AG04450 (cell line): ENCODE measurements around the gene OR8A1. TPM values are rescaled to one million over a fixed set of nuclear protein-coding genes. Genes with fewer than 3 reads are reported as not detected.

Source experiments
- CTCF ChIA-PET: fragments of 300-600, 350-600 bp; formaldehyde crosslinking; extraction: SDS; loops from one replicate; lab custom pipeline; 2022; ENCODE audit warnings: antibody characterized with exemption, inconsistent platforms; lab: Charles Lee
- POLR2A ChIA-PET: fragments of 350-600 bp; formaldehyde crosslinking; extraction: SDS; loops from one replicate; lab custom pipeline; 2021; ENCODE audit warnings: antibody characterized with exemption, inconsistent platforms; lab: Yijun Ruan, JAX
- DNase-seq: peaks from one replicate; pipeline ENCODE4 v3.0.0-alpha.2; 2011; ENCODE audit warnings: low read depth, low spot score
- H3K27ac ChIP-seq: one replicate; pipeline ENCODE4 v1.5.1; 2012; ENCODE audit warnings: low read depth, low read length, control low read depth
- H3K27me3 ChIP-seq: one replicate; pipeline ENCODE4 v1.6.0; 2012; ENCODE audit warnings: low read length; ENCODE audit not compliant: control insufficient read depth, insufficient read depth
- H3K4me3 ChIP-seq: 2 replicates; pipeline ENCODE4 v1.5.1; 2011; ENCODE audit warnings: mild to moderate bottlenecking, low read depth, low read length, control low read depth
- H3K9me3 ChIP-seq: 2 replicates; pipeline ENCODE4 v1.5.1; 2012; ENCODE audit warnings: low read length; ENCODE audit not compliant: control insufficient read depth, insufficient read depth
- CTCF ChIP-seq: IDR thresholded peaks from 2 replicates; pipeline ENCODE4 v1.5.1; 2011; ENCODE audit warnings: low read depth, low read length, control low read depth, inconsistent platforms
- polyA plus RNA-seq: library from polyadenylated mRNA; depleted of rRNA; stranded (reverse); fragments of >200 nt; gene quantifications from 2 replicates; pipeline ENCODE4 v1.2.3, GENCODE V29; 2011

OR8A1 gene
- polyA plus RNA-seq, 1 experiment: not detected

DNA sequence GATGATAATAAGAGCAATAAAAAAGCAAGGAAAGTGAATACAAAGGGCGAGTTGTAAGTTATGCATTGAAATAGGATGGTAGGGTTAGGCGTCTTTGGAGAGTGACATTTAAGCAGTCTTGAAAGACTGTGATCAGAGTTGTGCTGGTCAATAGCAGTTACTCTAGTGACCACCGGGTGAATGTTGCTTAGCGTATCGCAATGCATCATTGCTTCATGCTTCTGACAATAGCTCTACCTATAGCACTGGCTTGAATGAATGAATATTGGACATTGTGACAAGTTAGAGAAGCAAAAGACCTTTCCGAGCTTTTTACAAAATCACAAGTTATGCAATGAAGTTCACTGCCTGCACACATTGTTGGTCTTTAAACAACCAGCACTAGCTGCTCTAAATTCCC is 18.6 kb upstream of the OR8A1 start:
- POLR2A ChIA-PET: no interaction called here
- no peak for DNase-seq
- TF ChIP-seq CTCF: no peak
- Histone ChIP-seq H3K4me3 (no peak overlapping the region), H3K27me3 (no peaks in the 10 kb centered on the region), H3K27ac (no peak overlapping the region), H3K9me3 (no peaks in the 10 kb centered on the region)
- CTCF ChIA-PET: interaction anchor here (1.2 kb wide), 1 partner anchor 149 kb away, joined by 5 read pairs; no protein-coding TSS in a partner anchor

- Histone ChIP-seq H3K9me3 (no peaks in the 10 kb centered on the region), H3K4me3 (no peak overlapping the region), H3K27me3 (no peaks in the 10 kb centered on the region), H3K27ac (no peak overlapping the region)
- no peak for DNase-seq
- ChIA-PET POLR2A (no interaction called here), CTCF (no interaction called here)
- no peak for TF ChIP-seq CTCF
These were observed 17.8 kb upstream of the OR8A1 start for GRCh38 chr11:124551987-124552386.

- Histone ChIP-seq H3K9me3 (no peaks in the 10 kb centered on the region), H3K27ac (no peak overlapping the region), H3K27me3 (no peaks in the 10 kb centered on the region), H3K4me3 (no peak overlapping the region)
- no peak for TF ChIP-seq CTCF
- ChIA-PET CTCF (no interaction called here), POLR2A (no interaction called here)
- no peak for DNase-seq
These were observed 13.0 kb upstream of the OR8A1 start for GRCh38 chr11:124556828-124557227.

DNA sequence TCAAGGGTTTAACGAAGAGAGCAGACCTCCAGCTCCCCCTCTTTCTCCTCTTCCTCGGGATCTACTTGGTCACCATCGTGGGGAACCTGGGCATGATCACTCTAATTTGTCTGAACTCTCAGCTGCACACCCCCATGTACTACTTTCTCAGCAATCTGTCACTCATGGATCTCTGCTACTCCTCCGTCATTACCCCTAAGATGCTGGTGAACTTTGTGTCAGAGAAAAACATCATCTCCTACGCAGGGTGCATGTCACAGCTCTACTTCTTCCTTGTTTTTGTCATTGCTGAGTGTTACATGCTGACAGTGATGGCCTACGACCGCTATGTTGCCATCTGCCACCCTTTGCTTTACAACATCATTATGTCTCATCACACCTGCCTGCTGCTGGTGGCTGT is 363 bp downstream of the OR8A1 start:
- Histone ChIP-seq H3K4me3 (no peak overlapping the region), H3K27me3 (no peaks in the 10 kb centered on the region), H3K27ac (no peak overlapping the region), H3K9me3 (no peaks in the 10 kb centered on the region)
- CTCF ChIA-PET: interaction anchor here (0.6 to 1.1 kb wide), 2 partner anchors 168 to 921 kb away, joined by 3 read pairs; no protein-coding TSS in a partner anchor
- DNase-seq: no peak
- POLR2A ChIA-PET: no interaction called here
- TF ChIP-seq CTCF: no peak

GRCh38 chr11:124577716-124578427 is 8.1 kb downstream of the OR8A1 start:
- ChIA-PET POLR2A (no interaction called here), CTCF (interaction anchor here (1.1 to 3.0 kb wide), 3 partner anchors 162 to 176 kb away, joined by 5 to 14 read pairs (median 10); no protein-coding TSS in a partner anchor)

More at GRCh38 chr11:124577716-124578427, 8.1 kb downstream of the OR8A1 start:
- Histone ChIP-seq H3K27me3 (peaks cover 9% of the 10 kb centered on the region), H3K27ac (no peak overlapping the region), H3K4me3 (no peak overlapping the region), H3K9me3 (no peaks in the 10 kb centered on the region)
- DNase-seq: no peak
- no peak for TF ChIP-seq CTCF
